Gastrocnemius medialis (tissue), 4 donors: Measurements from ENCODE around the gene DVL1.

Source experiments
- CTCF ChIP-seq, 5 experiments: fragments of 450-650 bp in 3 of 5; fragments of 200-600 bp in 2 of 5; sonication (generic) in 2 of 5; IDR thresholded peaks in 4 of 5; conservative IDR thresholded peaks in 1 of 5; 1 replicate in 4 of 5; 2 replicates in 1 of 5; pipeline ENCODE4 v1.5.1; 2016 to 2019; ENCODE audit warnings: antibody characterized with exemption in 5 of 5, mild to moderate bottlenecking in 3 of 5, moderate library complexity in 3 of 5
- POLR2A ChIP-seq, 2 donors: fragments of 450-650 bp; IDR thresholded peaks; one replicate each; pipeline ENCODE4 v1.6.1; 2017; ENCODE audit warnings: antibody characterized with exemption in 2 of 2, mild to moderate bottlenecking in 2 of 2, moderate library complexity in 2 of 2

GRCh38 chr1:1370771-1371300 is 21.6 kb upstream of the DVL1 start:
- TF ChIP-seq CTCF (IDR thresholded peaks at IDR 0.05 in 4 of 5, conservative IDR thresholded peaks at IDR 0.05 in 1 of 5) (no peak), POLR2A (IDR thresholded peaks at IDR 0.05) (no peak)
